Kidney tubule cell (primary cell): ENCODE results near the gene RNF130.

Experiments used
- DNase-seq: peaks from one replicate; pipeline ENCODE4 v3.0.0-alpha.2; 2018; ENCODE audit warnings: low spot score

Gene RNF130

DNA sequence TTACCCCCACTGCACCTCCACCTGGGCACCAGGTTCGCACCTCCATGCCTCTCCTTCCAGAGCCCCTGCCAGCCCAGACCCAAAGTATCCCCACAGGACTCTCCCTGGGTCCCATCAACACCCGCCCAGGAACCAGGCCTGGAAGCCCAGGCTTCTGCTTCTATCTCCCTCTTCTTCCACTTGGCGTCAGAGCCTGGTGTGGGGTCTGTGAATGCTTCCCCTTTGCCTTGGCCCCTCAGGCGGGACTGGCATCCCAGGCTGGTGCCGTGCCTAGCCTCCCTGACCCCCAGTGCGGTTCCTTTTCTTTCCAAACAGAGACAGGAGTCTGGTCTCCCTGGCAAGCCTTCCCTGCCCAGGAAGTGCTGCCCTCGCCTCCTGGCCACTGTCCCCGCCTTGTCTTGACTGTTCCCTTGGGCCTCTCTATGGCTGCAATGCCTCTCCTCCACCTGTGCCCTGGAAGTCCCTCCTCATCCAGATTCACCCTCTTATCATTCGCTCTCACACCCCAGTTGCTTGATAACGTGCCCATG is 156.1 kb downstream of the RNF130 start:
- no peak for DNase-seq

DNA sequence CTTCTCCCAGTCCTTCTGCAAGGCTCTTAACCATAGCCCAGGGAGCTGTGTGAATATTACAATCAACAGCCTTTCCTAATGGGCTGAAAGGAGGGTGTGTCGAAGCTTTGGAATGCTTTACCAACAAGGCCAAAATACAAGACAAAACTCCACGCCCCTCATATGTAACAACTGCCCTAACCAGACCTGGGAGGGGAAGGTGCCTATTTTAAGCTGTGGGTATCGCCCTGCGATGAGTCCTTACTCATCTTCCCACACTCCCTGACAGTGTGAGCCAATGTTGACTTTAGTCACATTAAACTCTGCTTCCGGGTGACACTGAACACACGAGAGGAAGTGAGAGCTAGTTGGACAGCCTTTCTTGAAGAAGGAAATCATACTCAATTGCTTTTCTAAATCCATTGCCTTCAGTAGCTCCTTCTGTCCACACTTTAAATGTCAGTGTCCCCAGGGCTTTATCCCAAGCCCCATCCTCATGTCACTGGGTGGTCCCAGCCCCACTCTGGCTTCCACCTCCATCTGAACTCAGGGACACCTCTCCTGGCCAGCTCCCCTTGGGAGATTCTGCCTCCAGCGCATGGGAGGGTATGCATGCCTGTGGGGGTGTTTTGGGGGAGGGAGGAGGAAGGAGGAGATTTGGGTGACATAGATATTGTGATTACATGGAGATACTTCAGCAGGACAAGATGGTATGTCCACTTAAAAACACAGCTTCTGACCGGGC is 157.4 kb downstream of the RNF130 start:
- DNase-seq, result peak; percentile 78

DNA sequence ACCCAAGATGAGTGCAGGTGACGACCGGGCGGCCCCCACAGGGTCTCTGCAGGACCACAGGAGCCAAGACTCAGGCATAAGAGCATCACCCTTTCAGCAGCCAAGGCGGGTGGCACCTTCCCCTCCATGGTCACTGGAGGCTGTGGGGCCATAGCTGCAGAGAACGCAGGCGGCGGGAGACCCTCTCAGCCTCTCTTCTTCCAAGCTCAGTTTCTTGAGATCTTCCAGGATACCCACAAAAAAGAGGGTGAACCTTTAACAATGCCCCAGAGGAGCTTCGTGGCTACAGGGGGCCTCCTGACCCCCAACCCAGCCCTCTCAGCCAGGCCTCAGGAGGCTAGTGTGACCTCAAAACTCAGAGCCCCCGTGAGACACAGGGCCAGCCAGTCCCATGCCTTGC is 158.1 kb downstream of the RNF130 start:
- no peak for DNase-seq

DNA sequence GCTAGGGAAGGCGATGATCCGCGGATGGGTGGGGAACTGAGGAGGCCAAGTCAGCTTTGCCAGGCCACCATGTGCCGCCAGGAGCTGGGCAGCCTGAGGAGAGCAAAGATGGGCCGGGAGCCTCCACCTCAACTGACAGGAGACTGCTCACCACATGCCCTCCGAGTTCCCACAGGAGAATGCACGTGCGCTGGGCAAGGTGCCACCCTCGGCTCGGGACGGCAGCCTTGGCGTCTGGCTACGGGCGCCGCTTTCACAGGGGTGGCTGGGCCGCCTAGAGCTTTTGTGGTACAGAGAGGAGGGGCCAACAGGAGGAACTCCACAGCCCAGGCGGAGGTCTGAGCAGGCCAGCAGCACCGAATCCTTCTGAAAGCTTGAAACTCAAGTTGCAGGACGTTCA is 158.6 kb downstream of the RNF130 start:
- no peak for DNase-seq

DNA sequence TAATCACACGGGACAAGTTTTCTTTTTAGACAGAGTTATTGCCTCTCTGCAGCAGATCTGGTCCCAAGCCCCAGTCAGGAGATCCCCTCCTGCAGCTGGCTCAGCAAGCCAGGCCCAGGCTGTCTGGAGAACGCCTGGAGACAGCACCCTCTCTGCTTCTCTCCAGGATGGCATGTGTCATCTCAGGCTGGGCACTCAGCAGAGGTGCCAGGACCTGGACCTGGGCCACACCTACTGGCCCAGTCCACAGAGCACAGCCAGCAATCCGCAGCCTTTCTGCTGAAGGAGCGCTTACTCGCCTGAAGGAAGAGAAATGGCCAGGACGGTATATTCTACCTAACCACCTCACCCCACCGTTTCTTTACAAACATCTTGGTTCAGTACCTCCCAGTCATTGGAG is 159.2 kb downstream of the RNF130 start:
- no peak for DNase-seq

DNA sequence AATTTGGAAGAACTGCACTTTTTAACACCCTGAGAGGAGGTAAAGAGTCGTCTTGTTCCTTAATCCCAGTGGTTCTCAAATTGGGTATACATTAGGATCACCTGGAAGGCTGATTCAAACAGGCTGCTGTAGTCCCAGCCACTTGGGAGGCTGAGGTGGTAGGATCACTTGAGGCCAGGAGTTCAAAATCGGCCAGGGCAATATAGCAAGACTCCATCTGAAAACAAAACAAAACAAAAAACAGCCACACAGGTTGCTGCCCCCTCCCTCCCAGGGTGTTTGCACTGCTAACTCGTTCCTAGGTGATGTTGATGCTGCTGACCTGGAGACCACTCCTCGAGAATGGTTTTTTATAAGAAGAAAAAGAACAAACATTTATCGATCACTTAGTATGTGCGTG is 162.3 kb downstream of the RNF130 start:
- no peak for DNase-seq

DNA sequence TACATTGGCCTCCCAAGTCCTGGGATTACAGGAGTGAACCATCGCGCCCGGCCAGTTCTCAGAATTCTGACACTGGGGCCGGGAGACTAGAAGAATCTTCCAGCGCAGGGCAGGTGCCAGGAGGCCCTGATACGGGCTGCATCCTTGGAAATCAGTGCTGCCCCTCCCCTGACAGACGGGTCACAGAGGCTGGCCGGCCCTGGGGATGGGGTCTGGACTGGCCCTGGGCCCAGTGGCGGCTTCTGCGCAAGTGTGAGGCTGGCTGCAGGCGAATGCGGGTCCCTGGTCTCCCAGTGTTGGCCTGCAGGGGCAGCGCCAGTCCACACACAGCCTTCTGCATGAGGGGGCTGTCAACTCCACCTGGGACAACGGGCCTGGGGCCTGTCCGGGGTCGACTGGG is 163.0 kb downstream of the RNF130 start:
- no peak for DNase-seq

DNA sequence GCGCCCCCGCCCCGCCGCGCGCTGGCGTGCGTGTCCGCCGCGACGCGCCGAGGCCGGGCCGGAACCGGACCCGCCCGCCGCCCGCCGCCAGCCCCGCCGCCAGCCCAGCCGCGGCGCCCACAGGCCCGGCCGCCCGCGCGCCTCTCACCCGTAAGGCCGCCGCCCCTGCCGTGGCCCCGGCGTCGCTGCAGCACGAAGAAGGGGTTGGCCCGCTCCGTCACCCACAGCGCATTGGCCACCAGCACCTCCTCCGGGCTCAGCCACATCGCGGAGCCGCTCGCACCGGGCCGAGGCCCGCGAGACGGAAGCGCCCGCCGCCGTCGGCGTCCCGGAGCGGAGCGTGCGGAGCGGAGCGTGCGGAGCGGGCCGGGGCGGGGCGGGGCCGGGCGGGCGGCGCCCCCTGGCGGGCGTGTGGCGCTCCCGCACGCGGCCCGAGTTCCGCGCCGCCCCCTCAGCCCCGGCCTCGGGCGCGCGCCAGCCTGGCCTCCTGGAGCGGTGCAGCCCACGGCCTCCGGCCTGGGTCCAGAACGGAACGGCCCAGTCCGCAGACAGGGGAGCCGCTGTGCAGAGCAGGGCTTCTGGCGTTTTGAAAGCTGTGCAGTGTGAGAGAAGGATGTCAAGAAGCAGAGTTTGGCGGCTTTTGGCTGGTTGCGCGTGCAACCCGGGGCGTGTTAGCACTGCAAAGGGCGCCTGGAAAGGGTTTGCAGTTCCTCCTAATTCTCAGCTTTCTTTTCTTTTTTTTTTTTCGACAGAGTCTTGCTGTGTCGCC is 163.8 kb downstream of the RNF130 start, which contains the start of gene TBC1D9B:
Gene TBC1D9B (minus strand): TSS at position 342 of the 769 bp plus-strand sequence. CDS start 76 bp downstream, at position 266.
- peak; percentile 77 for DNase-seq

DNA sequence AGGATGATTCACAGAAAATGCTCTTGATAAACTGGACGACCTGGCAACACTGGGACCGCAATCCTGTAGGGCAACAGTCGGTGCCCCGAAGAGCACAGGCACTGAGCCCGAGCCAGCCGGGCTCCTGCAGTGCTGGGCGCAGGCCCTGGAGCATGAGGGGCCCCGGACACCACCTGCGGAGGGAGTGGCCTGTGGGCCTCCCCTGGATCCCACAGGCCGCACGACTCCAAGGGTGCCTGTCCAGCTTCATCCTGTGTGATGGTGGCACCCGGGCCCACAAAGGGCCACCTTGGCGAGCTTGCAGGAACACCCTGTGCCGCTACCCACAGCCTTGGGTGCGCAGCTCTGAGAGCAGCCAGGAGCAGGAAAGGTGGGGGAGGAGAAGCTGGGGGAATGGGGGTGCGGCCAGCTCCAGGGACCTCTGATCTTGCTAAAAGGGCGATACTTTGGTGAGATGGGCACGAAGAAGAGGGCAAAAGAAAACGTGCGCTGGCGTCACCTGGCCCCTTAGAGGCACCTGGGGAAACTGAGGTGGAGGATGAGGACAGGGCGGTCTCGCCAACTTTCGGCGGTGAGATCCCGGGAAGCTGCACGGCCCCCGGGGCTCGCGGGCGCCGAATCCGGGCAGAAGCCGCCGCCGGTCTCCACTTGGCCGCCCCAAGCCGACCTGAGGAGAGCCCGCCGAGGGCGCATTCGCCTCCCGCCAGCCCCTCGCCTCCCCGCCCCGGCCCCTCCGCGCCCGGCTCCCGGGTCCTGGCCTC is 164.6 kb downstream of the RNF130 start:
- peak; percentile 50 for DNase-seq

DNA sequence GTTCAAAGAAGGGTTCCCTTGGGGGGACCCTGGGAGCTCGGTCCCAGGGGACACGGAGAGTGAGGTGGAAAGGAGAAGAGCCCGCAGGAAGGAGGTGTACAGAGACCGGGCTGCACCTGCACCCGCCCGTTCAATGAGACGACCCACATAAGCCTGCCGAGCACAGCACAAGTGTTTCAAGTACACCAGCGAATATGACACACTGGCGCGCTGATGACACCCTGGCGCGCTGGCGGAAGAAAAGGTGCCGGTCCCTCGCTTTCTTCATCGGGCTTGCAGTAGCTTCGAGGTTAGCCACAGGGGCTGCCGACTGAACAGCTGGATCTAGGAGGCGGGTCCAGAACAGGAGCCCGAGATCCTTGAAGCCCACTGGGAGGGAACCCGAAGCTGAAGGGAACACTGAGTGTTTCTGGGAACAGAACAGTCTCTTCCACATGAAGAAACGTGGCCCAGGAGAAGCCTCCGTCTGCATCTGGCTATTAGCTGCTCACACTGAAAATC is 165.2 kb downstream of the RNF130 start:
- no peak for DNase-seq

DNA sequence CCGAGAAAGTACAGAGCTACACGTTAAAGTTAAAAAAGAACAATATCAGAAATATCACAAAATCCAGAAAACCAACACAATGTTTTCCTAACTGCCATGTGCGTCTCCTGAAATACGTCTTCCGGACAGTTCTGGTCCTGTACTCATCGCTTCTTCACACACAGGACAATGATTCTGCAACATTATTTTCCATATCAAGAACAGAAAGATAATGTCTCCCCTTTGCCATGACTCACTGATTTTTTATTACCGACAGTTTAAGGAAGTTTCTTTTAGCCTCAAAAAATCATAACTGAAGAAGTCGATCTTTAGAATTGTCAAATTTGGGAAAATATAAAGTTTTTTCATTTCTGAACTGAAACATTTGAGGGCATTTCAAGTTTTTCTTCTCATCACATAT is 166.4 kb downstream of the RNF130 start:
- no peak for DNase-seq
